Liver (tissue), 9 donors: Measurements from ENCODE around the gene SLC25A13. TPM values are rescaled to one million over a fixed set of nuclear protein-coding genes. Genes with fewer than 3 reads are reported as not detected.

Experiments used
- DNase-seq: peaks from one replicate; pipeline ENCODE4 v3.0.0-alpha.2; 2017; ENCODE audit warnings: low spot score
- H3K27ac ChIP-seq, 2 donors: one replicate each; pipeline ENCODE4 v1.7.0; 2013; ENCODE audit warnings: inconsistent platforms in 2 of 2, low read length in 2 of 2, control low read depth in 1 of 2, low read depth in 1 of 2, mild to moderate bottlenecking in 1 of 2
- H3K27me3 ChIP-seq, 4 donors: one replicate each; pipeline versions ENCODE4 v1.6.1 to v1.7.0; 2013; ENCODE audit warnings: low read length in 3 of 4, inconsistent platforms in 1 of 4, mild to moderate bottlenecking in 1 of 4, moderate library complexity in 1 of 4; ENCODE audit not compliant: control insufficient read depth in 4 of 4, insufficient read depth in 4 of 4
- H3K36me3 ChIP-seq, 4 donors: one replicate each; pipeline versions ENCODE4 v1.6.1 to v1.7.0; 2013; ENCODE audit warnings: low read length in 3 of 4, mild to moderate bottlenecking in 3 of 4, low read depth in 1 of 4, moderate library complexity in 1 of 4; ENCODE audit not compliant: control insufficient read depth in 4 of 4, insufficient read depth in 3 of 4
- H3K4me1 ChIP-seq, 4 donors: one replicate each; pipeline versions ENCODE4 v1.6.1 to v1.7.0; 2013; ENCODE audit warnings: low read length in 3 of 4, mild to moderate bottlenecking in 3 of 4, moderate library complexity in 1 of 4; ENCODE audit not compliant: control insufficient read depth in 4 of 4, insufficient read depth in 4 of 4
- H3K4me3 ChIP-seq, 3 donors: one replicate each; pipeline versions ENCODE4 v1.6.1 to v1.7.0; 2013; ENCODE audit warnings: low read length in 3 of 3, control low read depth in 1 of 3, low read depth in 1 of 3, mild to moderate bottlenecking in 1 of 3
- H3K9ac ChIP-seq, 2 donors: one replicate each; pipeline ENCODE4 v1.7.0; 2013; ENCODE audit warnings: low read length in 2 of 2, mild to moderate bottlenecking in 2 of 2, moderate library complexity in 2 of 2, control low read depth in 1 of 2, low read depth in 1 of 2
- H3K9me3 ChIP-seq, 4 donors: one replicate each; pipeline versions ENCODE4 v1.6.1 to v1.7.0; 2013; ENCODE audit warnings: low read length in 3 of 4; ENCODE audit not compliant: control insufficient read depth in 4 of 4
- EGR1 ChIP-seq, 2 donors: IDR thresholded peaks; 2 replicates each; pipeline ENCODE4 v1.6.1; 2016 to 2018; ENCODE audit warnings: antibody characterized with exemption in 2 of 2, low read depth in 2 of 2
- FOXA2 ChIP-seq: IDR thresholded peaks from 2 replicates; pipeline ENCODE4 v1.6.1; 2016; ENCODE audit warnings: antibody characterized with exemption
- GABPA ChIP-seq, 2 donors: IDR thresholded peaks in 1 of 2; conservative IDR thresholded peaks in 1 of 2; 2 replicates each; pipeline ENCODE4 v1.6.1; 2016; ENCODE audit warnings: antibody characterized with exemption in 2 of 2, mild to moderate bottlenecking in 1 of 2, moderate library complexity in 1 of 2
- HNF4A ChIP-seq, 2 donors: conservative IDR thresholded peaks; 2 replicates each; pipeline ENCODE4 v1.6.1; 2016; ENCODE audit warnings: antibody characterized with exemption in 2 of 2, mild to moderate bottlenecking in 2 of 2
- HNF4G ChIP-seq: IDR thresholded peaks from 2 replicates; pipeline ENCODE4 v1.6.1; 2016; ENCODE audit warnings: antibody characterized with exemption
- JUND ChIP-seq, 2 donors: IDR thresholded peaks; 2 replicates each; pipeline ENCODE4 v1.6.1; 2016; ENCODE audit warnings: antibody characterized with exemption in 2 of 2
- NR2F2 ChIP-seq: IDR thresholded peaks from 2 replicates; pipeline ENCODE4 v1.6.1; 2016; ENCODE audit warnings: antibody characterized with exemption
- RAD21 ChIP-seq, 2 donors: IDR thresholded peaks; 2 replicates each; pipeline ENCODE4 v1.6.1; 2016; ENCODE audit warnings: antibody characterized with exemption in 2 of 2, mild to moderate bottlenecking in 2 of 2
- RXRA ChIP-seq, 2 donors: IDR thresholded peaks; 2 replicates each; pipeline ENCODE4 v1.6.1; 2017 to 2018; ENCODE audit warnings: antibody characterized with exemption in 2 of 2, mild to moderate bottlenecking in 1 of 2
- TAF1 ChIP-seq: conservative IDR thresholded peaks from 2 replicates; pipeline ENCODE4 v1.6.1; 2016; ENCODE audit warnings: antibody characterized with exemption, mild to moderate bottlenecking
- WGBS: extraction: QIAGEN DNeasy Blood & Tissue Kit; methylation state at CpG from one replicate; pipeline ENCODE4 v1.1.7; 2013; 5-methylcytosine and 5-hydroxymethylcytosine counted together
- polyA plus RNA-seq, 2 donors: library from polyadenylated mRNA; stranded (reverse) in 1 of 2; unstranded in 1 of 2; fragments of 200-250 nt in 1 of 2; fragments of >200 nt in 1 of 2; fragmentation: Nextera tagmentation in 1 of 2; extraction: Ambion mirVana in 1 of 2; gene quantifications; one replicate each; pipeline versions ENCODE4 v1.2.1 to v1.2.3, GENCODE V29; 2013 to 2015
- total RNA-seq, 2 donors: library from RNA; depleted of rRNA; stranded (reverse); fragments of >200 nt; gene quantifications; one replicate each; pipeline ENCODE4 v1.2.3, GENCODE V29; 2014
- TF ChIP-seq, protein P1 (sequence below): IDR thresholded peaks from 2 replicates; pipeline ENCODE4 v1.6.1; 2016; ENCODE audit warnings: antibody characterized with exemption
- TF ChIP-seq, protein P2 (sequence below): IDR thresholded peaks from 2 replicates; pipeline ENCODE4 v1.6.1; 2016; ENCODE audit warnings: antibody characterized with exemption, mild to moderate bottlenecking
- TF ChIP-seq, protein P3 (sequence below): IDR thresholded peaks from 2 replicates; pipeline ENCODE4 v1.6.1; 2016; ENCODE audit warnings: antibody characterized with exemption
- donor health status: healthy.
- donor health status: healthy.
- donor health status: healthy.
- donor health status: healthy.
- donor health status: healthy.

Gene SLC25A13
- total and polyA plus RNA-seq, 4 donors, result 45.6 to 116 (median 63.9) TPM

DNA sequence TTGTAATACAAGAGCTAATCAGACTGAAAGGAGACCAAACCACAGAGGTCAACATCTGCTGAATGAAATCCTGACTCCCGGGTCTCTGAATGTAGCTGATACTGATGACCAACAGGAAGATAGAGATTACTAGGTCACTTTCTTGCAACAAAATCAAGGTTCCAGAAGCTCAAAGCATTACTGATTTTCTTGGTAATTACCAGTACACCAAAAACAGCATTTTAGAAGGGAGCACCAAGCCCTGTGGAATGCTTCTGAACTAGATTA lies 177.7 kb downstream of the SLC25A13 start:
- no peak for DNase-seq
- H3K27ac ChIP-seq, result no peak overlapping the region
- 82% methylated on average over 1 of the region's 1 CpG for WGBS
- H3K9ac ChIP-seq, result no peak overlapping the region
- H3K4me3 ChIP-seq, result no peak overlapping the region
- no peaks in the 10 kb centered on the region for H3K4me1 ChIP-seq
- no peak for TF ChIP-seq RAD21 (IDR thresholded peaks at IDR 0.05)
- TF ChIP-seq, protein P1, sequence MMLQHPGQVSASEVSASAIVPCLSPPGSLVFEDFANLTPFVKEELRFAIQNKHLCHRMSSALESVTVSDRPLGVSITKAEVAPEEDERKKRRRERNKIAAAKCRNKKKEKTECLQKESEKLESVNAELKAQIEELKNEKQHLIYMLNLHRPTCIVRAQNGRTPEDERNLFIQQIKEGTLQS, result no peak
- TF ChIP-seq HNF4A (conservative IDR thresholded peaks at IDR 0.05), result no peak
- no peak for TF ChIP-seq EGR1 (IDR thresholded peaks at IDR 0.05; ENCODE audit: low read depth in 2 of 2)
- TF ChIP-seq GABPA (IDR thresholded peaks at IDR 0.05 in 1 of 2, conservative IDR thresholded peaks at IDR 0.05 in 1 of 2), result no peak
- TF ChIP-seq, protein P2, sequence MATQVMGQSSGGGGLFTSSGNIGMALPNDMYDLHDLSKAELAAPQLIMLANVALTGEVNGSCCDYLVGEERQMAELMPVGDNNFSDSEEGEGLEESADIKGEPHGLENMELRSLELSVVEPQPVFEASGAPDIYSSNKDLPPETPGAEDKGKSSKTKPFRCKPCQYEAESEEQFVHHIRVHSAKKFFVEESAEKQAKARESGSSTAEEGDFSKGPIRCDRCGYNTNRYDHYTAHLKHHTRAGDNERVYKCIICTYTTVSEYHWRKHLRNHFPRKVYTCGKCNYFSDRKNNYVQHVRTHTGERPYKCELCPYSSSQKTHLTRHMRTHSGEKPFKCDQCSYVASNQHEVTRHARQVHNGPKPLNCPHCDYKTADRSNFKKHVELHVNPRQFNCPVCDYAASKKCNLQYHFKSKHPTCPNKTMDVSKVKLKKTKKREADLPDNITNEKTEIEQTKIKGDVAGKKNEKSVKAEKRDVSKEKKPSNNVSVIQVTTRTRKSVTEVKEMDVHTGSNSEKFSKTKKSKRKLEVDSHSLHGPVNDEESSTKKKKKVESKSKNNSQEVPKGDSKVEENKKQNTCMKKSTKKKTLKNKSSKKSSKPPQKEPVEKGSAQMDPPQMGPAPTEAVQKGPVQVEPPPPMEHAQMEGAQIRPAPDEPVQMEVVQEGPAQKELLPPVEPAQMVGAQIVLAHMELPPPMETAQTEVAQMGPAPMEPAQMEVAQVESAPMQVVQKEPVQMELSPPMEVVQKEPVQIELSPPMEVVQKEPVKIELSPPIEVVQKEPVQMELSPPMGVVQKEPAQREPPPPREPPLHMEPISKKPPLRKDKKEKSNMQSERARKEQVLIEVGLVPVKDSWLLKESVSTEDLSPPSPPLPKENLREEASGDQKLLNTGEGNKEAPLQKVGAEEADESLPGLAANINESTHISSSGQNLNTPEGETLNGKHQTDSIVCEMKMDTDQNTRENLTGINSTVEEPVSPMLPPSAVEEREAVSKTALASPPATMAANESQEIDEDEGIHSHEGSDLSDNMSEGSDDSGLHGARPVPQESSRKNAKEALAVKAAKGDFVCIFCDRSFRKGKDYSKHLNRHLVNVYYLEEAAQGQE, result no peak
- TF ChIP-seq RXRA (IDR thresholded peaks at IDR 0.05), result no peak
- TF ChIP-seq HNF4G, result no peak
- no peak for TF ChIP-seq NR2F2
- TF ChIP-seq, protein P3, sequence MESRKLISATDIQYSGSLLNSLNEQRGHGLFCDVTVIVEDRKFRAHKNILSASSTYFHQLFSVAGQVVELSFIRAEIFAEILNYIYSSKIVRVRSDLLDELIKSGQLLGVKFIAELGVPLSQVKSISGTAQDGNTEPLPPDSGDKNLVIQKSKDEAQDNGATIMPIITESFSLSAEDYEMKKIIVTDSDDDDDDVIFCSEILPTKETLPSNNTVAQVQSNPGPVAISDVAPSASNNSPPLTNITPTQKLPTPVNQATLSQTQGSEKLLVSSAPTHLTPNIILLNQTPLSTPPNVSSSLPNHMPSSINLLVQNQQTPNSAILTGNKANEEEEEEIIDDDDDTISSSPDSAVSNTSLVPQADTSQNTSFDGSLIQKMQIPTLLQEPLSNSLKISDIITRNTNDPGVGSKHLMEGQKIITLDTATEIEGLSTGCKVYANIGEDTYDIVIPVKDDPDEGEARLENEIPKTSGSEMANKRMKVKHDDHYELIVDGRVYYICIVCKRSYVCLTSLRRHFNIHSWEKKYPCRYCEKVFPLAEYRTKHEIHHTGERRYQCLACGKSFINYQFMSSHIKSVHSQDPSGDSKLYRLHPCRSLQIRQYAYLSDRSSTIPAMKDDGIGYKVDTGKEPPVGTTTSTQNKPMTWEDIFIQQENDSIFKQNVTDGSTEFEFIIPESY, result no peak
- TF ChIP-seq JUND (IDR thresholded peaks at IDR 0.05), result no peak
- no peaks in the 10 kb centered on the region for H3K27me3 ChIP-seq
- H3K9me3 ChIP-seq, result no peaks in the 10 kb centered on the region
- peaks cover 0 to 61% (median 40%) of the 10 kb centered on the region in 4 donors for H3K36me3 ChIP-seq

DNA sequence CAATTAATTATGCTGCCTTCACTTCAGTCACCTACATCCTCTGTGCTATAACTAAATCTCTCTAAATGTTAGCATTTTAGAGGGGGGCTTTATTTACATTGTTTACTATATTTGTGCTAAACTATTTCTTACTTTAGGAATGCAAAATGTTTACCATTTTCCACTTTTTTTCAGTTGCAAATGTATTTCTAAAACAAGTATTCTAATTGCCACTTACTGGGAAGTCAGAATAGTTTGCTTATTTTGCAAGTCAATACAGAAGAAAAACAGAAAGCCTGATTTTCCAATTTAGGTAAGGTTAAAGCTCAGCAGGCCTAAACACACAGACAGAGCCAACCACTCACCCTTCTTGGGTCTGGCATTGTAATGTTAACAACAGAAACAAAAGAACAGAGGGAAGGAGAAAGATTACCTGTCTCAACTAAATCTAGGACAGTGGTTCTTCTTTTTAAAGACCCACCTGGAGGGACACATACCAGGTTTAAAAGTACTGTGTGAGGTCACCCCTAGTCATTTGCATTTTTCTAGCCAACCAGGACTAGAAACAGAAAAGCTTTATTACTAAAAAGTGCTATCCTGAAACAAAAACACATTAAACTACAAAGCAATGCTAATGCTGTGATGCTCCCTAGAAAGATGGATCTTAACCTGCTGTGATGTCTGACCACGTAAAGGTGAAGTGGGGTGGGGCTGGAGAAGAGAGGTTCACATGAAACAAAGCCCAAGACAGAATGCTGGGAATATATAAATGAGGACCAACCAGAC lies 178.2 kb downstream of the SLC25A13 start:
- Histone ChIP-seq H3K27ac (no peak overlapping the region), H3K36me3 (peaks cover 0 to 57% (median 40%) of the 10 kb centered on the region in 4 donors), H3K27me3 (no peaks in the 10 kb centered on the region), H3K4me3 (no peak overlapping the region), H3K9ac (no peak overlapping the region), H3K4me1 (no peaks in the 10 kb centered on the region), H3K9me3 (no peaks in the 10 kb centered on the region)
- TF ChIP-seq NR2F2, result no peak
- TF ChIP-seq GABPA (IDR thresholded peaks at IDR 0.05 in 1 of 2, conservative IDR thresholded peaks at IDR 0.05 in 1 of 2), result no peak
- TF ChIP-seq, protein P2, result no peak
- no peak for TF ChIP-seq TAF1
- no peak for TF ChIP-seq EGR1 (IDR thresholded peaks at IDR 0.05; ENCODE audit: low read depth in 2 of 2)
- no peak for TF ChIP-seq FOXA2
- DNase-seq, result no peak
- WGBS, result 94% methylated on average over 1 of the region's 1 CpG
